Glutamatergic neuron (in vitro differentiated cells): ENCODE results near the gene HYAL4. TPM values are rescaled to one million over a fixed set of nuclear protein-coding genes. Genes with fewer than 3 reads are reported as not detected.

Source experiments
- DNase-seq: peaks from one replicate; pipeline ENCODE4 v3.0.0; 2022
- H3K27ac Mint-ChIP-seq: one replicate; pipeline ENCODE4 v1.8.0; 2020; ENCODE audit warnings: mild to moderate bottlenecking, mixed read lengths, inconsistent platforms; ENCODE audit not compliant: unreplicated experiment
- H3K27me3 Mint-ChIP-seq: one replicate; pipeline ENCODE4 v1.8.0; 2020; ENCODE audit warnings: mild to moderate bottlenecking, moderate library complexity, mixed read lengths, inconsistent platforms; ENCODE audit not compliant: unreplicated experiment
- H3K36me3 Mint-ChIP-seq: one replicate; pipeline ENCODE4 v1.8.0; 2020; ENCODE audit warnings: mild to moderate bottlenecking, mixed read lengths, inconsistent platforms; ENCODE audit not compliant: unreplicated experiment
- H3K4me1 Mint-ChIP-seq: one replicate; pipeline ENCODE4 v1.8.0; 2020; ENCODE audit warnings: mild to moderate bottlenecking, low read depth, mixed read lengths, inconsistent platforms; ENCODE audit not compliant: unreplicated experiment
- H3K4me3 Mint-ChIP-seq: one replicate; pipeline ENCODE4 v1.8.0; 2020; ENCODE audit warnings: mild to moderate bottlenecking, mixed read lengths, inconsistent platforms; ENCODE audit not compliant: unreplicated experiment
- H3K9me3 Mint-ChIP-seq: one replicate; pipeline ENCODE4 v1.8.0; 2020; ENCODE audit warnings: mild to moderate bottlenecking, moderate library complexity, mixed read lengths, inconsistent platforms; ENCODE audit not compliant: unreplicated experiment
- total RNA-seq: library from RNA; stranded (reverse); fragmentation: NEBNext Ultra II Directional; extraction: Animal tissue kit (Norgen Biotek cat#: 25700); gene quantifications from one replicate; pipeline ENCODE4 v1.2.1, GENCODE V29; 2021; ENCODE audit not compliant: unreplicated experiment
- TF ChIP-seq, protein P1 (sequence below): fragments of 200-600 bp; sonication (generic); IDR thresholded peaks from one replicate; pipeline ENCODE4 v1.5.0; 2021; ENCODE audit not compliant: partially characterized antibody, unreplicated experiment

Gene HYAL4
- total RNA-seq, 1 donor from 2014 or later, result not detected

DNA sequence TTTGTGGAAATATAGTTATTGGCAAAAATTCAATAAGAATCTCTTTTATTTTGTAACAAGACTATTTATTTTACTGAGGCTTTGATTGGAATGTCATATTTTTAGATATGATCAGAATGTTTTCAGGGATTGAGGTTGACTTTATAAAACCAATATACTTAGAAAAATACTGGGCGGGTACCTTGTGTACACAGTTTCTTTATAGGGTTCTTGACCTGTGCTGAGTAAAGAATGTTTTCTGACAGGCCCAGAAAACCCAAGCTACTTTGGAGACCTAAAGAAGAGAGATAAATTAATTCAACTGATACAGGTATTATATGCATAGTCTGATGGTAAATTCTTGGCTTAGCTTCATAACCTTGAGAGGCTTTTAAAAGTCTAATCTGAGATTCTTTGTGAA lies 56.1 kb downstream of the HYAL4 start:
- peaks cover 4% of the 10 kb centered on the region for H3K36me3 Mint-ChIP-seq
- H3K4me3 Mint-ChIP-seq, result no peak overlapping the region
- no peak overlapping the region for H3K27ac Mint-ChIP-seq
- peaks cover 9% of the 10 kb centered on the region for H3K9me3 Mint-ChIP-seq
- H3K27me3 Mint-ChIP-seq, result peaks cover 3% of the 10 kb centered on the region
- no peak for DNase-seq
- TF ChIP-seq, protein P1, sequence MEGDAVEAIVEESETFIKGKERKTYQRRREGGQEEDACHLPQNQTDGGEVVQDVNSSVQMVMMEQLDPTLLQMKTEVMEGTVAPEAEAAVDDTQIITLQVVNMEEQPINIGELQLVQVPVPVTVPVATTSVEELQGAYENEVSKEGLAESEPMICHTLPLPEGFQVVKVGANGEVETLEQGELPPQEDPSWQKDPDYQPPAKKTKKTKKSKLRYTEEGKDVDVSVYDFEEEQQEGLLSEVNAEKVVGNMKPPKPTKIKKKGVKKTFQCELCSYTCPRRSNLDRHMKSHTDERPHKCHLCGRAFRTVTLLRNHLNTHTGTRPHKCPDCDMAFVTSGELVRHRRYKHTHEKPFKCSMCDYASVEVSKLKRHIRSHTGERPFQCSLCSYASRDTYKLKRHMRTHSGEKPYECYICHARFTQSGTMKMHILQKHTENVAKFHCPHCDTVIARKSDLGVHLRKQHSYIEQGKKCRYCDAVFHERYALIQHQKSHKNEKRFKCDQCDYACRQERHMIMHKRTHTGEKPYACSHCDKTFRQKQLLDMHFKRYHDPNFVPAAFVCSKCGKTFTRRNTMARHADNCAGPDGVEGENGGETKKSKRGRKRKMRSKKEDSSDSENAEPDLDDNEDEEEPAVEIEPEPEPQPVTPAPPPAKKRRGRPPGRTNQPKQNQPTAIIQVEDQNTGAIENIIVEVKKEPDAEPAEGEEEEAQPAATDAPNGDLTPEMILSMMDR, result no peak
- H3K4me1 Mint-ChIP-seq, result no peaks in the 10 kb centered on the region

DNA sequence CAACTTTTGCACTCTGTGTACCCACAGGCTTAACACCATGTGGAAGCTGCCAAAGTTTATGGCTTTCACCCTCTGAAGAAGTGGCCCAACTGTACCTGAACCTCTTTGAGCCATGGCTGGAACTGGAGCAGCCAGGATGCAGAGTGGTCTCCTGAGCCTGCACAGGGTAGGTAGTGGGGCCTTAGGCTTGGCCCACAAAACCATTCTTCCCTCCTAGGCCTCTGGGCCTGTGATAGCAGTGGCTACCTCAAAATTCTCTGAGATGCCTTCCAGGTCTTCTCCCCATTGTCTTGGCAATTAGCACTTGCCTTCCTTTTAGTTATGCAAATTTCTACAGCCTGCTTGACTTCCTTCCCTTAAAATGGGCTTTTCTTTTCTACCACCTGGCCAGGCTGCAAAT lies 60.7 kb downstream of the HYAL4 start:
- Mint-ChIP-seq H3K4me1 (no peaks in the 10 kb centered on the region), H3K9me3 (peaks cover 10% of the 10 kb centered on the region), H3K36me3 (peaks cover 8% of the 10 kb centered on the region), H3K27me3 (peaks cover 3% of the 10 kb centered on the region), H3K27ac (no peak overlapping the region), H3K4me3 (no peak overlapping the region)
- TF ChIP-seq, protein P1, result no peak
- no peak for DNase-seq

DNA sequence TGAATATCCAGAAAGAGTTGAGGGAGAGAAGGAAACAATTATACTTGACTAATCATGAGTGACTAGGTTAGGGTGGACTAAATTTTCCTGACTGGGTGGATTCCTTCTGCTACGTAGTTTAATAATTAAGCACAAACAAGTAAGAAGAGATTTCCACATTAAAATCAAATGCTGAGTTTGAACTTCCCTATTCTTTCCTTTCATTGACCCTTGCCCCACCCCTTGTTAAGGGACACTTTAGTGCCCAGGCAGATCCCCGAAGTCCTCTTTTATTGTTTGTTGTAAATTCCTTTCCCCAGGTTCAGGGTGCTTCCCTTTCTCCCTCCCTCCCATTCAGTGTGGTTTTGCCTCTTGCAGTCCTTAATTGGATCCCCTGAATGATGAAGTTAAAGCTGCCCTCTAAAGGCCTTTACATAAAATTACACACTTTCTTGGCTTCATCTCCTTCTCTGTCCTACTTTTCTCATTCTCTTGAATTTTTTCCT lies 71.3 kb downstream of the HYAL4 start:
- Mint-ChIP-seq H3K4me3 (no peak overlapping the region), H3K36me3 (no peaks in the 10 kb centered on the region), H3K9me3 (peaks cover 2% of the 10 kb centered on the region), H3K27me3 (no peaks in the 10 kb centered on the region), H3K4me1 (no peaks in the 10 kb centered on the region), H3K27ac (no peak overlapping the region)
- DNase-seq, result no peak
- TF ChIP-seq, protein P1, result peak; percentile 32

DNA sequence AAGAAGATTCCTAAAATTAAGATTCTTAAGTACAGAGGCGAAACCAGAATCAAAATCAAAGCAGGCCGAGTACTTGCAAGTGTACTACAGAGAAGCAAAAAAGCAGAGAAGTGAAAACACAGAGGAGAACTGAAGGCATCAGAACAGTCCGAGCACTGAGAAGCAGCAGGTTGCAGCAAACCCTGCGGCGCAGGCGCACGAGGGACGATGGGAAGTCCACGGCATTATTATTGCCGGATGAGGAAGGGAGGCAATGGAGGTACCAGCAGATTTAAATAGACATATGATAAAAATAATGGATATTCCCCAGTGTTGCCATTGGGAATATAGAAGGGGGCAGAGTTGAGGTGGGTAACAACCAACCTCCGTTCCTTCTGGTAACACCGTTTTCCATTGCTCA lies 72.9 kb downstream of the HYAL4 start:
- Mint-ChIP-seq H3K9me3 (peaks cover 2% of the 10 kb centered on the region), H3K27ac (no peak overlapping the region), H3K4me1 (no peaks in the 10 kb centered on the region), H3K36me3 (no peaks in the 10 kb centered on the region), H3K27me3 (no peaks in the 10 kb centered on the region), H3K4me3 (no peak overlapping the region)
- TF ChIP-seq, protein P1, result no peak
- DNase-seq, result no peak

DNA sequence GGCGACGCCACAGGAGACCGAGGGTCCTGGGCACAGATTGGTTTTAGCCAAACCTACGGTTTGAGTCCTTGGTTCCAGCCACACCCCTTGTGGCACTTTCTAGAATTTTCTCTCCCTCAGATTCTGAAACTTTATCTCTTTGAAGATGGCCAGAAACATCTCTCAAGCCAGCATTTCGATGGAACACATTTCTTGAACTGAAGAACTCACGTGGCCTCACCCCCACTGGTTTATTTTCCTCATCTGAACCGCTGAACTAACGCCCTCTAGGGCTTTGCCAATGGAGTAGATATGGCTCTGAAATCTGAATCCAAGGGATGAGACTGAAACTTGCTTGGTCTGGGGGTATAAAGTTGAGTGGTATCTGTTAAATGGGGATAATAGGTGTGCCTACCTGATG lies 73.3 kb downstream of the HYAL4 start:
- H3K27ac Mint-ChIP-seq, result no peak overlapping the region
- TF ChIP-seq, protein P1, result no peak
- H3K4me3 Mint-ChIP-seq, result no peak overlapping the region
- no peaks in the 10 kb centered on the region for H3K27me3 Mint-ChIP-seq
- H3K4me1 Mint-ChIP-seq, result no peaks in the 10 kb centered on the region
- H3K36me3 Mint-ChIP-seq, result no peaks in the 10 kb centered on the region
- H3K9me3 Mint-ChIP-seq, result peaks cover 2% of the 10 kb centered on the region
- DNase-seq, result peak; percentile 14
